ENCODE measurements around the gene HMX2.

HMX2 gene

GRCh38 chr10:123180101-123181090 lies 32.5 kb downstream of the HMX2 start:
- Histone ChIP-seq H4K91ac (ENCODE audit: low read depth, low read length, poor library complexity) (no peak overlapping the region), H3K4me3 (ENCODE audit: low read length in 2 of 2) (no peak overlapping the region), H3K14ac (ENCODE audit: low read length) (no peak overlapping the region), H2BK5ac (ENCODE audit: low read length) (no peak overlapping the region), H3K27ac (replicated peaks; ENCODE audit: low read length) (no peak overlapping the region), H3K4ac (ENCODE audit: low read length) (no peak overlapping the region), H2BK15ac (ENCODE audit: low read length) (no peak overlapping the region), H3K9ac (ENCODE audit: low read depth, low read length, poor library complexity) (no peak overlapping the region), H3K4me2 (ENCODE audit: insufficient read depth, low read length, poor library complexity, severe bottlenecking) (no peak overlapping the region), H3K79me1 (ENCODE audit: low read depth, low read length) (no peaks in the 10 kb centered on the region), H3K18ac (ENCODE audit: low read length) (no peak overlapping the region), H3K9me3 (replicated peaks in 1 of 2; ENCODE audit: control insufficient read depth in 2 of 2, insufficient read depth in 1 of 2, low read depth in 1 of 2, low read length in 2 of 2) (peaks cover 2 to 14% of the 10 kb centered on the region in 2 donors), H3K4me1 (ENCODE audit: control insufficient read depth in 2 of 2, insufficient read depth in 1 of 2, low read depth in 1 of 2, low read length in 2 of 2) (no peaks in the 10 kb centered on the region), H3K27me3 (ENCODE audit: control insufficient read depth in 3 of 3, insufficient read depth in 3 of 3, low read depth in 1 of 3, low read length in 3 of 3) (no peaks in the 10 kb centered on the region), H3K36me3 (replicated peaks in 1 of 2; ENCODE audit: control insufficient read depth in 2 of 2, insufficient read depth in 2 of 2, low read length in 2 of 2) (peaks cover 0 to 32% of the 10 kb centered on the region in 2 donors), H2AK5ac (ENCODE audit: low read depth, low read length) (no peak overlapping the region), H2BK12ac (ENCODE audit: low read length) (no peak overlapping the region), H2AFZ (ENCODE audit: low read length) (no peak overlapping the region), H2BK120ac (ENCODE audit: low read depth, low read length) (no peak overlapping the region), H3K23ac (ENCODE audit: low read depth, low read length, poor library complexity) (no peak overlapping the region), H4K8ac (ENCODE audit: low read depth, low read length) (no peak overlapping the region)
- DNase-seq (ENCODE audit: low spot score) = no peak
- no CpG with 5 or more reads among the region's 7 CpGs for WGBS, 2 donors (ENCODE audit: extremely low coverage in 2 of 2, insufficient read length in 2 of 2, insufficient replicate concordance in 1 of 2)

GRCh38 chr10:123183724-123184123 lies 35.8 kb downstream of the HMX2 start:
- Histone ChIP-seq H3K27ac (replicated peaks; ENCODE audit: low read length) (no peak overlapping the region), H3K23ac (ENCODE audit: low read depth, low read length, poor library complexity) (no peak overlapping the region), H2BK15ac (ENCODE audit: low read length) (no peak overlapping the region), H2BK5ac (ENCODE audit: low read length) (no peak overlapping the region), H2AFZ (ENCODE audit: low read length) (no peak overlapping the region), H3K9me3 (replicated peaks in 1 of 2; ENCODE audit: control insufficient read depth in 2 of 2, insufficient read depth in 1 of 2, low read depth in 1 of 2, low read length in 2 of 2) (peaks cover 2 to 21% of the 10 kb centered on the region in 2 donors), H3K4me1 (ENCODE audit: control insufficient read depth in 2 of 2, insufficient read depth in 1 of 2, low read depth in 1 of 2, low read length in 2 of 2) (no peaks in the 10 kb centered on the region), H3K4me2 (ENCODE audit: insufficient read depth, low read length, poor library complexity, severe bottlenecking) (no peak overlapping the region), H2BK12ac (ENCODE audit: low read length) (no peak overlapping the region), H3K79me1 (ENCODE audit: low read depth, low read length) (no peaks in the 10 kb centered on the region), H3K4me3 (ENCODE audit: low read length in 2 of 2) (no peak overlapping the region), H3K27me3 (ENCODE audit: control insufficient read depth in 3 of 3, insufficient read depth in 3 of 3, low read depth in 1 of 3, low read length in 3 of 3) (no peaks in the 10 kb centered on the region), H3K4ac (ENCODE audit: low read length) (no peak overlapping the region), H2AK5ac (ENCODE audit: low read depth, low read length) (no peak overlapping the region), H2BK120ac (ENCODE audit: low read depth, low read length) (no peak overlapping the region), H4K91ac (ENCODE audit: low read depth, low read length, poor library complexity) (no peak overlapping the region), H3K36me3 (replicated peaks in 1 of 2; ENCODE audit: control insufficient read depth in 2 of 2, insufficient read depth in 2 of 2, low read length in 2 of 2) (peaks cover 0 to 18% of the 10 kb centered on the region in 2 donors), H3K14ac (ENCODE audit: low read length) (no peak overlapping the region), H3K18ac (ENCODE audit: low read length) (no peak overlapping the region), H4K8ac (ENCODE audit: low read depth, low read length) (no peak overlapping the region), H3K9ac (ENCODE audit: low read depth, low read length, poor library complexity) (no peak overlapping the region)
- no peak for DNase-seq (ENCODE audit: low spot score)
- WGBS, 2 donors (ENCODE audit: extremely low coverage in 2 of 2, insufficient read length in 2 of 2, insufficient replicate concordance in 1 of 2) = no CpG with 5 or more reads among the region's 2 CpGs

- H2BK120ac ChIP-seq (ENCODE audit: low read depth, low read length) = no peak overlapping the region
- H3K27me3 ChIP-seq (ENCODE audit: control insufficient read depth in 3 of 3, insufficient read depth in 3 of 3, low read depth in 1 of 3, low read length in 3 of 3) = no peaks in the 10 kb centered on the region
- no peak overlapping the region for H4K8ac ChIP-seq (ENCODE audit: low read depth, low read length)
- H3K4me1 ChIP-seq (ENCODE audit: control insufficient read depth in 2 of 2, insufficient read depth in 1 of 2, low read depth in 1 of 2, low read length in 2 of 2) = no peaks in the 10 kb centered on the region
- H3K4me2 ChIP-seq (ENCODE audit: insufficient read depth, low read length, poor library complexity, severe bottlenecking) = no peak overlapping the region
- no peak overlapping the region for H3K23ac ChIP-seq (ENCODE audit: low read depth, low read length, poor library complexity)
- no peak overlapping the region for H3K4ac ChIP-seq (ENCODE audit: low read length)
- H2BK12ac ChIP-seq (ENCODE audit: low read length) = no peak overlapping the region
- H3K27ac ChIP-seq (replicated peaks; ENCODE audit: low read length) = no peak overlapping the region
- no peak overlapping the region for H2AFZ ChIP-seq (ENCODE audit: low read length)
- no peak overlapping the region for H2BK15ac ChIP-seq (ENCODE audit: low read length)
- no peak overlapping the region for H3K18ac ChIP-seq (ENCODE audit: low read length)
- no peak for DNase-seq (ENCODE audit: low spot score)
- no peak overlapping the region for H3K9ac ChIP-seq (ENCODE audit: low read depth, low read length, poor library complexity)
- H2AK5ac ChIP-seq (ENCODE audit: low read depth, low read length) = no peak overlapping the region
- WGBS, 2 donors (ENCODE audit: extremely low coverage in 2 of 2, insufficient read length in 2 of 2, insufficient replicate concordance in 1 of 2) = no CpG with 5 or more reads among the region's 5 CpGs
- no peak overlapping the region for H4K91ac ChIP-seq (ENCODE audit: low read depth, low read length, poor library complexity)
- H3K79me1 ChIP-seq (ENCODE audit: low read depth, low read length) = no peaks in the 10 kb centered on the region
- H3K9me3 ChIP-seq (replicated peaks in 1 of 2; ENCODE audit: control insufficient read depth in 2 of 2, insufficient read depth in 1 of 2, low read depth in 1 of 2, low read length in 2 of 2) = peaks cover 2 to 21% of the 10 kb centered on the region in 2 donors
- peaks cover 0 to 21% of the 10 kb centered on the region in 2 donors for H3K36me3 ChIP-seq (replicated peaks in 1 of 2; ENCODE audit: control insufficient read depth in 2 of 2, insufficient read depth in 2 of 2, low read length in 2 of 2)
- no peak overlapping the region for H3K4me3 ChIP-seq (ENCODE audit: low read length in 2 of 2)
- H3K14ac ChIP-seq (ENCODE audit: low read length) = no peak overlapping the region
- H2BK5ac ChIP-seq (ENCODE audit: low read length) = no peak overlapping the region
Measured at GRCh38 chr10:123187781-123188180, 39.8 kb downstream of the HMX2 start.

GRCh38 chr10:123191886-123192285 lies 44.0 kb downstream of the HMX2 start:
- Histone ChIP-seq H3K14ac (ENCODE audit: low read length) (no peak overlapping the region), H2BK5ac (ENCODE audit: low read length) (no peak overlapping the region)
- no CpG with 5 or more reads among the region's 8 CpGs for WGBS, 2 donors (ENCODE audit: extremely low coverage in 2 of 2, insufficient read length in 2 of 2, insufficient replicate concordance in 1 of 2)

More at GRCh38 chr10:123191886-123192285, 44.0 kb downstream of the HMX2 start:
- H2BK120ac ChIP-seq (ENCODE audit: low read depth, low read length) = no peak overlapping the region
- no peak overlapping the region for H3K27ac ChIP-seq (replicated peaks; ENCODE audit: low read length)
- no peak overlapping the region for H2BK12ac ChIP-seq (ENCODE audit: low read length)
- H3K18ac ChIP-seq (ENCODE audit: low read length) = no peak overlapping the region
- no peaks in the 10 kb centered on the region for H3K79me1 ChIP-seq (ENCODE audit: low read depth, low read length)
- H3K27me3 ChIP-seq (ENCODE audit: control insufficient read depth in 3 of 3, insufficient read depth in 3 of 3, low read depth in 1 of 3, low read length in 3 of 3) = no peaks in the 10 kb centered on the region
- no peak overlapping the region for H4K91ac ChIP-seq (ENCODE audit: low read depth, low read length, poor library complexity)
- no peak overlapping the region for H2BK15ac ChIP-seq (ENCODE audit: low read length)
- H3K4me3 ChIP-seq (ENCODE audit: low read length in 2 of 2) = no peak overlapping the region
- DNase-seq (ENCODE audit: low spot score) = no peak
- H3K9me3 ChIP-seq (replicated peaks in 1 of 2; ENCODE audit: control insufficient read depth in 2 of 2, insufficient read depth in 1 of 2, low read depth in 1 of 2, low read length in 2 of 2) = no peaks in the 10 kb centered on the region
- no peak overlapping the region for H3K23ac ChIP-seq (ENCODE audit: low read depth, low read length, poor library complexity)
- peaks cover 0 to 4% of the 10 kb centered on the region in 2 donors for H3K4me1 ChIP-seq (ENCODE audit: control insufficient read depth in 2 of 2, insufficient read depth in 1 of 2, low read depth in 1 of 2, low read length in 2 of 2)
- H3K4me2 ChIP-seq (ENCODE audit: insufficient read depth, low read length, poor library complexity, severe bottlenecking) = no peak overlapping the region
- no peak overlapping the region for H2AK5ac ChIP-seq (ENCODE audit: low read depth, low read length)
- no peak overlapping the region for H2AFZ ChIP-seq (ENCODE audit: low read length)
- no peak overlapping the region for H3K9ac ChIP-seq (ENCODE audit: low read depth, low read length, poor library complexity)
- no peak overlapping the region for H4K8ac ChIP-seq (ENCODE audit: low read depth, low read length)
- peaks cover 0 to 6% of the 10 kb centered on the region in 2 donors for H3K36me3 ChIP-seq (replicated peaks in 1 of 2; ENCODE audit: control insufficient read depth in 2 of 2, insufficient read depth in 2 of 2, low read length in 2 of 2)
- H3K4ac ChIP-seq (ENCODE audit: low read length) = no peak overlapping the region
